ENCODE data around the gene ABCE1.

DNA sequence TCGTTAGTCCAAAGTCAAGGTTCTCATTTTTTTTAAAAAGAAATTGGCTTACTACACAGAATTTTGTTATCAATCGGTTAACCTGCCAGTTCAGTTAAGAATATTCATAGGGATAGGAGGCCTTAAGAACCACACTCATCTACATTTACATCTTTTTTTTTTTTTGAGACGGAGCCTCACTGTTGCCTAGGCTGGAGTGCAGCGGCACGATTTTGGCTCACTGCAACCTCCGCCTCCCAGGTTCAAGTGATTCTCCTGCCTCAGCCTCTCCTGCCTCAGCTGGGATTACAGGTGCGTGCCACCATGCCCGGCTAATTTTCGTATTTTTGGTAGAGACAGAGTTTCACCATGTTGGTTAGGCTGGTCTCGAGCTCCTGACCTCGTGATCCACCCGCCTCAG lies 33.7 kb downstream of the ABCE1 start:
- TF ChIP-seq TAF1 (IDR thresholded peaks at IDR 0.05; ENCODE audit: low read depth, low read length) (no peak), RAD21 (IDR thresholded peaks at IDR 0.05 in 1 of 2, conservative IDR thresholded peaks at IDR 0.05 in 1 of 2; ENCODE audit: low read depth in 2 of 2, low read length in 2 of 2) (no peak), POLR2A (IDR thresholded peaks at IDR 0.05; ENCODE audit: control extremely low read depth in 1 of 2, low read depth in 2 of 2, low read length in 2 of 2) (no peak), POU5F1 (IDR thresholded peaks at IDR 0.05; ENCODE audit: low read depth, low read length) (no peak), HDAC6 (IDR thresholded peaks at IDR 0.05; ENCODE audit: low read depth, low read length) (no peak), JUN (IDR thresholded peaks at IDR 0.05; ENCODE audit: low read depth, low read length) (no peak), EZH2 (IDR thresholded peaks at IDR 0.05; ENCODE audit: low read depth, low read length, severe bottlenecking) (no peak), POLR2AphosphoS5 (IDR thresholded peaks at IDR 0.05; ENCODE audit: low read depth, low read length) (no peak), SIN3A (conservative IDR thresholded peaks at IDR 0.05 in 1 of 2, IDR thresholded peaks at IDR 0.05 in 1 of 2; ENCODE audit: low read depth in 1 of 2, low read length in 2 of 2) (no peak), SRF (IDR thresholded peaks at IDR 0.05; ENCODE audit: low read depth, low read length) (no peak)
- TF ChIP-seq, protein P1, sequence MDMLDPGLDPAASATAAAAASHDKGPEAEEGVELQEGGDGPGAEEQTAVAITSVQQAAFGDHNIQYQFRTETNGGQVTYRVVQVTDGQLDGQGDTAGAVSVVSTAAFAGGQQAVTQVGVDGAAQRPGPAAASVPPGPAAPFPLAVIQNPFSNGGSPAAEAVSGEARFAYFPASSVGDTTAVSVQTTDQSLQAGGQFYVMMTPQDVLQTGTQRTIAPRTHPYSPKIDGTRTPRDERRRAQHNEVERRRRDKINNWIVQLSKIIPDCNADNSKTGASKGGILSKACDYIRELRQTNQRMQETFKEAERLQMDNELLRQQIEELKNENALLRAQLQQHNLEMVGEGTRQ (IDR thresholded peaks at IDR 0.05; ENCODE audit: low read length), result no peak
- TF ChIP-seq, protein P2, sequence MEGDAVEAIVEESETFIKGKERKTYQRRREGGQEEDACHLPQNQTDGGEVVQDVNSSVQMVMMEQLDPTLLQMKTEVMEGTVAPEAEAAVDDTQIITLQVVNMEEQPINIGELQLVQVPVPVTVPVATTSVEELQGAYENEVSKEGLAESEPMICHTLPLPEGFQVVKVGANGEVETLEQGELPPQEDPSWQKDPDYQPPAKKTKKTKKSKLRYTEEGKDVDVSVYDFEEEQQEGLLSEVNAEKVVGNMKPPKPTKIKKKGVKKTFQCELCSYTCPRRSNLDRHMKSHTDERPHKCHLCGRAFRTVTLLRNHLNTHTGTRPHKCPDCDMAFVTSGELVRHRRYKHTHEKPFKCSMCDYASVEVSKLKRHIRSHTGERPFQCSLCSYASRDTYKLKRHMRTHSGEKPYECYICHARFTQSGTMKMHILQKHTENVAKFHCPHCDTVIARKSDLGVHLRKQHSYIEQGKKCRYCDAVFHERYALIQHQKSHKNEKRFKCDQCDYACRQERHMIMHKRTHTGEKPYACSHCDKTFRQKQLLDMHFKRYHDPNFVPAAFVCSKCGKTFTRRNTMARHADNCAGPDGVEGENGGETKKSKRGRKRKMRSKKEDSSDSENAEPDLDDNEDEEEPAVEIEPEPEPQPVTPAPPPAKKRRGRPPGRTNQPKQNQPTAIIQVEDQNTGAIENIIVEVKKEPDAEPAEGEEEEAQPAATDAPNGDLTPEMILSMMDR (IDR thresholded peaks at IDR 0.05; ENCODE audit: control extremely low read depth in 1 of 3, insufficient read depth in 1 of 3, low read depth in 1 of 3, low read length in 3 of 3), result no peak
- TF ChIP-seq, protein P3, sequence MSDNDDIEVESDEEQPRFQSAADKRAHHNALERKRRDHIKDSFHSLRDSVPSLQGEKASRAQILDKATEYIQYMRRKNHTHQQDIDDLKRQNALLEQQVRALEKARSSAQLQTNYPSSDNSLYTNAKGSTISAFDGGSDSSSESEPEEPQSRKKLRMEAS (IDR thresholded peaks at IDR 0.05), result no peak
